Kidney glomerular epithelial cell (primary cell): ENCODE results near the gene NAT9.

Experiments used
- DNase-seq: peaks from one replicate; lab custom pipeline; 2025; lab: John Stamatoyannopoulos, UW

NAT9 gene

GRCh38 chr17:74744714-74745547 is 31.2 kb downstream of the NAT9 start:
- peak; percentile 48 for DNase-seq

GRCh38 chr17:74744349-74744713 is 31.8 kb downstream of the NAT9 start:
- no peak for DNase-seq

- DNase-seq: no peak
These were observed 32.4 kb downstream of the NAT9 start for GRCh38 chr17:74743755-74744154.

- DNase-seq: no peak
These were observed 33.1 kb downstream of the NAT9 start for GRCh38 chr17:74742978-74743545.

GRCh38 chr17:74742153-74742515 is 34.0 kb downstream of the NAT9 start:
- DNase-seq: no peak

- no peak for DNase-seq
These were observed 35.3 kb downstream of the NAT9 start for GRCh38 chr17:74740641-74741387.

GRCh38 chr17:74740173-74740572 is 36.0 kb downstream of the NAT9 start:
- DNase-seq: no peak

- no peak for DNase-seq
These were observed 36.8 kb downstream of the NAT9 start for GRCh38 chr17:74739227-74739831.

- no peak for DNase-seq
These were observed 37.8 kb downstream of the NAT9 start for GRCh38 chr17:74738051-74738996.

GRCh38 chr17:74737299-74738050 is 38.7 kb downstream of the NAT9 start:
- no peak for DNase-seq

- no peak for DNase-seq
These were observed 39.4 kb downstream of the NAT9 start, which contains the start of gene RAB37 for GRCh38 chr17:74736513-74737298. RAB37 (plus strand) TSS chr17:74737256; CDS start chr17:74737273, 17 bp downstream.

GRCh38 chr17:74734256-74734655 is 41.9 kb downstream of the NAT9 start:
- DNase-seq: no peak

GRCh38 chr17:74733365-74734122 is 42.6 kb downstream of the NAT9 start:
- DNase-seq: no peak

- no peak for DNase-seq
These were observed 43.9 kb downstream of the NAT9 start for GRCh38 chr17:74732042-74732867.

GRCh38 chr17:74731347-74731605 is 44.9 kb downstream of the NAT9 start:
- no peak for DNase-seq

GRCh38 chr17:74730491-74731346 is 45.4 kb downstream of the NAT9 start:
- DNase-seq: no peak

GRCh38 chr17:74729866-74730265 is 46.3 kb downstream of the NAT9 start:
- DNase-seq: no peak

- DNase-seq: no peak
These were observed 46.8 kb downstream of the NAT9 start for GRCh38 chr17:74729368-74729767.
